K562 (cell line): ENCODE data around the gene UPP1. TPM values are rescaled to one million over a fixed set of nuclear protein-coding genes. Genes with fewer than 3 reads are reported as not detected.

Experiments
- ATAC-seq: fragments of 200-7000 bp; cut with Tn5 transposase; 3 replicates; pipeline ENCODE4 v1.9.1; 2020; ENCODE audit warnings: moderate library complexity
- BruUV-seq: library from RNA; stranded (reverse); fragments of 400-500 nt; replicated peaks from 2 replicates; lab custom pipeline; 2021; lab: Mats Ljungman, UMichigan
- CTCF ChIA-PET: fragments of 300-600 bp; formaldehyde crosslinking; extraction: SDS; loops from one replicate; lab custom pipeline; 2021; ENCODE audit warnings: low intra/inter-chr PET ratio; lab: Yijun Ruan, JAX
- POLR2A ChIA-PET: fragments of 300-600, 350-650 bp; sonication (Branson Sonifier 250); formaldehyde crosslinking; extraction: SDS; loops from one replicate; lab custom pipeline; 2021; ENCODE audit warnings: antibody characterized with exemption, inconsistent platforms; lab: Yijun Ruan, JAX
- DNase-seq, 4 experiments: peaks; one replicate each; pipeline versions ENCODE4 v3.0.0 to v3.0.0-alpha.2; 2011 to 2018; ENCODE audit warnings: low spot score in 3 of 4, mixed read lengths in 3 of 4; ENCODE audit errors: extremely low read depth in 1 of 4
- FAIRE-seq: peaks from 2 replicates; lab custom pipeline; 2011; peaks lifted over from hg19 to GRCh38; lab: Jason Lieb, UNC
- H2AFZ ChIP-seq: 2 replicates; pipeline ENCODE4 v1.6.0; 2011; ENCODE audit warnings: low read depth, low read length, control low read depth, inconsistent platforms
- H3K27ac ChIP-seq: fragments of 200-600 bp; 3 replicates; pipeline ENCODE4 v1.8.0; 2011; ENCODE audit warnings: low read depth, mild to moderate bottlenecking, control low read depth, inconsistent platforms, low read length, moderate library complexity, mixed read lengths; ENCODE audit errors: extremely low read depth
- H3K27me3 ChIP-seq, 2 experiments: fragments of 300-600 bp in 1 of 2; 2 replicates in 1 of 2; 3 replicates in 1 of 2; pipeline versions ENCODE4 v1.6.0 to v1.8.0; 2011; ENCODE audit warnings: inconsistent platforms in 2 of 2, low read length in 2 of 2, mild to moderate bottlenecking in 1 of 2, mixed read lengths in 1 of 2, moderate library complexity in 1 of 2; ENCODE audit not compliant: control insufficient read depth in 2 of 2, insufficient read depth in 2 of 2
- H3K36me3 ChIP-seq: fragments of 300-600 bp; 3 replicates; pipeline ENCODE4 v1.8.0; 2011; ENCODE audit warnings: mild to moderate bottlenecking, low read length, inconsistent platforms; ENCODE audit not compliant: control insufficient read depth, insufficient read depth
- H3K4me1 ChIP-seq, 2 experiments: fragments of 200-600 bp in 1 of 2; replicated peaks in 1 of 2; 2 replicates in 1 of 2; 3 replicates in 1 of 2; pipeline versions ENCODE4 v1.5.1 to v1.8.0; 2011; ENCODE audit warnings: inconsistent platforms in 2 of 2, low read length in 2 of 2, mild to moderate bottlenecking in 1 of 2, mixed read lengths in 1 of 2, moderate library complexity in 1 of 2; ENCODE audit not compliant: control insufficient read depth in 2 of 2, insufficient read depth in 2 of 2
- H3K4me2 ChIP-seq: 2 replicates; pipeline ENCODE4 v1.6.1; 2011; ENCODE audit warnings: low read length, control low read depth, inconsistent platforms, mixed read lengths; ENCODE audit not compliant: insufficient read depth
- H3K4me3 ChIP-seq: fragments of 200-600 bp; sonication (generic), shearing (Covaris generic); 2 replicates; pipeline ENCODE4 v1.5.1; 2016; ENCODE audit warnings: control low read depth, inconsistent platforms
- H3K79me2 ChIP-seq: fragments of 200-600 bp; 3 replicates; pipeline ENCODE4 v1.8.0; 2011; ENCODE audit warnings: low read length, inconsistent platforms; ENCODE audit not compliant: control insufficient read depth, insufficient read depth
- H3K9ac ChIP-seq, 2 experiments: 2 replicates each; pipeline versions ENCODE4 v1.6.0 to v1.6.1; 2011; ENCODE audit warnings: low read depth in 2 of 2, low read length in 2 of 2, control low read depth in 1 of 2, inconsistent platforms in 1 of 2, mild to moderate bottlenecking in 1 of 2, mixed read lengths in 1 of 2; ENCODE audit not compliant: insufficient read depth in 1 of 2
- H3K9me1 ChIP-seq: one replicate; pipeline ENCODE4 v1.6.0; 2011; ENCODE audit warnings: inconsistent platforms, mild to moderate bottlenecking, low read length, moderate library complexity; ENCODE audit not compliant: control insufficient read depth, insufficient read depth
- H3K9me3 ChIP-seq: replicated peaks from 2 replicates; pipeline ENCODE4 v1.5.1; 2011; ENCODE audit warnings: low read depth, low read length, inconsistent platforms; ENCODE audit not compliant: control insufficient read depth, insufficient read depth
- H4K20me1 ChIP-seq: replicated peaks from 2 replicates; pipeline ENCODE4 v1.6.1; 2011; ENCODE audit warnings: low read length, inconsistent platforms, mixed read lengths; ENCODE audit not compliant: control insufficient read depth, insufficient read depth
- CUX1 ChIP-seq: fragments of 200-800 bp; sonication (Bioruptor generic); IDR thresholded peaks from 2 replicates; pipeline ENCODE4 v1.6.1; 2016; ENCODE audit warnings: missing genetic modification characterization, missing compliant biosample characterization
- E2F3 ChIP-seq: fragments of 250-450 bp; sonication (Bioruptor Pico); IDR thresholded peaks from 2 replicates; pipeline ENCODE4 v1.4.0; 2020; ENCODE audit warnings: mild to moderate bottlenecking
- FOXM1 ChIP-seq, 2 experiments: fragments of 450-650 bp in 1 of 2; sonication (generic) in 1 of 2; formaldehyde crosslinking in 1 of 2; IDR thresholded peaks; 2 replicates each; pipeline versions ENCODE4 v1.6.1 to v1.9.0; 2017 to 2022; ENCODE audit warnings: low read depth in 2 of 2, mild to moderate bottlenecking in 2 of 2, missing genetic modification reagents in 1 of 2, moderate library complexity in 1 of 2
- GATAD2A ChIP-seq: fragments of 450-650 bp; IDR thresholded peaks from 2 replicates; pipeline ENCODE4 v1.6.1; 2017
- PBX2 ChIP-seq, 2 experiments: IDR thresholded peaks in 1 of 2; conservative IDR thresholded peaks in 1 of 2; 2 replicates each; pipeline ENCODE4 v1.6.1; 2016; ENCODE audit warnings: low read depth in 2 of 2, mild to moderate bottlenecking in 1 of 2, missing compliant biosample characterization in 1 of 2, missing genetic modification characterization in 1 of 2, moderate library complexity in 1 of 2
- PRMT5 ChIP-seq: sonication (generic); formaldehyde crosslinking; IDR thresholded peaks from 2 replicates; pipeline ENCODE4 v1.5.0; 2020; ENCODE audit warnings: missing genetic modification reagents
- RBM14 ChIP-seq: fragments of 200-400 bp; formaldehyde crosslinking; IDR thresholded peaks from 2 replicates; pipeline ENCODE4 v1.6.1; 2018; ENCODE audit warnings: low read depth, mild to moderate bottlenecking, low read length, moderate library complexity, borderline replicate concordance; ENCODE audit not compliant: insufficient read depth
- SMC3 ChIP-seq: conservative IDR thresholded peaks from 2 replicates; pipeline ENCODE4 v1.6.1; 2011; ENCODE audit warnings: low read depth, low read length, improper control_type of control experiment; ENCODE audit not compliant: insufficient read depth
- SREBF1 ChIP-seq: fragments of 150-350 bp; IDR thresholded peaks from 2 replicates; pipeline ENCODE4 v1.6.1; 2014; ENCODE audit warnings: antibody characterized with exemption, low read depth, low read length, borderline replicate concordance
- SRSF1 ChIP-seq: fragments of 200-400 bp; formaldehyde crosslinking; IDR thresholded peaks from 2 replicates; pipeline ENCODE4 v1.6.1; 2017; ENCODE audit warnings: mild to moderate bottlenecking, low read depth, low read length, moderate library complexity
- ZNF395 ChIP-seq: fragments of 200-800 bp; sonication (Bioruptor generic); IDR thresholded peaks from 2 replicates; pipeline ENCODE4 v1.6.1; 2017; ENCODE audit warnings: missing genetic modification characterization, missing compliant biosample characterization
- WGBS: fragments of 100-300 bp; shearing (Covaris generic); methylation state at CpG from one replicate; pipeline ENCODE4 v1.1.6; 2016; ENCODE audit warnings: low coverage, mixed read lengths; ENCODE audit not compliant: insufficient coverage; ENCODE audit errors: missing lambda C conversion rate; 5-methylcytosine and 5-hydroxymethylcytosine counted together
- in situ Hi-C: fragments of 300-500 bp; cut with MboI; formaldehyde crosslinking; loops from 4 replicates; pipeline ENCODE4 v1.15.0; 2018; ENCODE audit warnings: inconsistent platforms, mixed read lengths
- intact Hi-C: fragments of 100-400 bp; cut with micrococcal nuclease; formaldehyde crosslinking; loops from 2 replicates; pipeline ENCODE4 v1.14.2; 2022
- polyA plus RNA-seq, 8 experiments: library from polyadenylated mRNA; depleted of rRNA in 4 of 8; stranded (reverse) in 5 of 8; unstranded in 3 of 8; fragments of >200 nt; fragmentation: Nextera tagmentation in 2 of 8; fragmentation: Illumina TruSeq in 1 of 8; extraction: Ambion mirVana in 2 of 8; extraction: Trizol in 1 of 8; gene quantifications; 2 replicates each; pipeline versions ENCODE4 v1.2.1 to v1.2.3, GENCODE V29; 2011 to 2014; ENCODE audit warnings: inconsistent platforms in 1 of 8, missing spikeins in 1 of 8
- total RNA-seq, 7 experiments: library from RNA; depleted of rRNA in 6 of 7; stranded (reverse); fragments of >200 nt in 6 of 7; fragmentation: Illumina TruSeq in 2 of 7; extraction: Trizol in 2 of 7; gene quantifications; 2 replicates each; pipeline versions ENCODE4 v1.2.1 to v1.2.3, GENCODE V29; 2011 to 2021; ENCODE audit warnings: low replicate concordance in 1 of 7

Gene UPP1
- total and polyA plus RNA-seq, 9 of the 15 experiments (the other 6 are each of a cell fraction or from before 2014, with no cell fraction given), result 0.38 to 2.4 (median 0.61) TPM

- intact Hi-C loops (no loop called here), in situ Hi-C loops (no loop called here)
- Histone ChIP-seq H4K20me1 (peaks cover 5% of the 10 kb centered on the region), H3K4me3 (no peak overlapping the region), H3K9ac (no peak overlapping the region), H3K9me1 (no peaks in the 10 kb centered on the region), H3K36me3 (no peaks in the 10 kb centered on the region), H3K4me2 (no peak overlapping the region), H3K79me2 (no peaks in the 10 kb centered on the region), H3K4me1 (peaks cover 0 to 4% of the 10 kb centered on the region in 2 experiments; a peak in 1 of 5 replicates), H3K9me3 (no peaks in the 10 kb centered on the region), H2AFZ (no peak overlapping the region), H3K27me3 (peaks cover 0 to 29% of the 10 kb centered on the region in 2 experiments; a peak in 2 of 5 replicates), H3K27ac (no peak overlapping the region)
- ATAC-seq (peak; percentile 59; the same call in 2 of the 3 replicates), FAIRE-seq (no peak), DNase-seq (peak in 1 of 4 experiments; percentile 14)
- BruUV-seq, result no TSS peak
- 13% methylated on average over 16 of the region's 18 CpGs for WGBS
- POLR2A ChIA-PET, result interaction anchor here (0.6 kb wide), 1 partner anchor 163 kb away, joined by 3 read pairs; no protein-coding TSS in a partner anchor
- CTCF ChIA-PET, result interaction anchor here (1.1 to 5.2 kb wide), 2 partner anchors 117 to 162 kb away, joined by 3 to 39 read pairs; no protein-coding TSS in a partner anchor
- TF ChIP-seq CUX1 (CRISPR knock-in tag), result no peak
- no peak for TF ChIP-seq GATAD2A
- TF ChIP-seq FOXM1 (IDR thresholded peaks at IDR 0.05; ENCODE audit: low read depth), result no peak
- TF ChIP-seq FOXM1 (CRISPR knock-in tag; IDR thresholded peaks at IDR 0.05; ENCODE audit: low read depth), result no peak
- TF ChIP-seq ZNF395 (CRISPR knock-in tag), result no peak
- TF ChIP-seq SREBF1, result no peak
- no peak for TF ChIP-seq SMC3
- TF ChIP-seq PBX2 (CRISPR knock-in tag; IDR thresholded peaks at IDR 0.05; ENCODE audit: low read depth), result no peak
- TF ChIP-seq PBX2 (tag; conservative IDR thresholded peaks at IDR 0.05; ENCODE audit: low read depth), result no peak
- TF ChIP-seq E2F3 (CRISPR knock-in tag), result no peak
- TF ChIP-seq RBM14, result no peak
- TF ChIP-seq SRSF1, result no peak
- TF ChIP-seq PRMT5 (CRISPR knock-in tag), result no peak
Measured at GRCh38 chr7:48107926-48108472, 18.9 kb downstream of the UPP1 start.
